NCI-H524 (cell line): ENCODE measurements around the gene PHEX.

Source experiments
- DNase-seq, 2 experiments: peaks; one replicate each; lab custom pipeline; 2025; lab: John Stamatoyannopoulos, UW

PHEX gene

GRCh38 chrX:22105231-22105630 lies 73.1 kb downstream of the PHEX start:
- peak; percentile 0 to 42 for DNase-seq

DNA sequence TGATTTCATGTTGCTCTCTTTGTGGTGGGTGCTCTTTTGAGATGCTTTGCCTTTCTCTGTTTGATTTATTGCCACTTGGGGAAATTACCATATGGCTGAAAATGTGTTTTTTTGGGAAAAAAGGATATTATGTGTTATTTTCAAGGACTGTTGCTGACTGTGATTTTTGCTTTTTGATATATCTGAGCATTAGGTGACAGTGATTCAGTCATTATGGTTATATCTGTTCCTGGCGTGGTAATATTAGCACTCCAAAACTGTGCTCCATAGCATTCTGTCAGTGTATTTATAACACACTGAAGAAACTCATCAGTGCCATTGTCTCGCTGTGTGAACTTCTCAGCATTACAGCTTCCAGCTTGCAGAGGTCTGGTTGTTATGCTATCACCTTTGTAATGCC lies 73.8 kb downstream of the PHEX start:
- DNase-seq = no peak

- no peak for DNase-seq
These were observed 77.3 kb downstream of the PHEX start for GRCh38 chrX:22109442-22109841.

DNA sequence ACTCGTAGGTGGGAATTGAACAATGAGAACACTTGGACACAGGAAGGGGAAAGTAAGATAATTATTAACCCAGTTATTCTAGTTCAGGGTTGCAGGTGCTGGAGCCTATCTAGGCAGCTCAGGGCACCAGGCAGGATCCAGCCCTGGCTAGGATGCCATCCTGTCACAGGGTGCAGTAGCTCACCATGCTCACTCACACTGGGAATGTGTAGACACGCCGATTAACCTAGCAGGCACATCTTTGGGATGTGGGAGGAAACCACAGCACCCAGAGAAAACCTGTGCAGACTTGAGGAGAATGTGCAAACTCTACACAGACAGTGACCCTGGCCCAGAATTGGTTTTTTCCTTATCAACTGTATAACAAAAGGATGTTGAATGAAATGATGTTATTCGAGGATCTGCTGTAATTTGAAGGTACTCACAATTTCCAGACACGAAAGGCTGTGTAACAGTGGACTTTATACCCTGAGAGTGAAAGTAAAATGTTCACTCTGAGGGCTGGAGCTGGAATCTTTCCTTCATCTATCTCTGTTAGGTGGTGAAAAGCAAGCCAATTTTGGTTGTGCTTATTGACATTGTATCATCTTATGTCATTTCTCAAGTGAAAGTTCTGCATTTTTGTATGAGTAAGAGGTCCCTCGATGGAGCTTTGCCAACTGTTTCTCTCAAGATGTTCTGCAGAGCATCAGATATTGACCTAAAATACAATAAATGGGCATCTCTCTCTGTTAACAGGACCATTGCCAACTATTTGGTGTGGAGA lies 78.8 kb downstream of the PHEX start:
- DNase-seq = no peak

GRCh38 chrX:22116605-22117546 lies 84.8 kb downstream of the PHEX start:
- DNase-seq = no peak

DNA sequence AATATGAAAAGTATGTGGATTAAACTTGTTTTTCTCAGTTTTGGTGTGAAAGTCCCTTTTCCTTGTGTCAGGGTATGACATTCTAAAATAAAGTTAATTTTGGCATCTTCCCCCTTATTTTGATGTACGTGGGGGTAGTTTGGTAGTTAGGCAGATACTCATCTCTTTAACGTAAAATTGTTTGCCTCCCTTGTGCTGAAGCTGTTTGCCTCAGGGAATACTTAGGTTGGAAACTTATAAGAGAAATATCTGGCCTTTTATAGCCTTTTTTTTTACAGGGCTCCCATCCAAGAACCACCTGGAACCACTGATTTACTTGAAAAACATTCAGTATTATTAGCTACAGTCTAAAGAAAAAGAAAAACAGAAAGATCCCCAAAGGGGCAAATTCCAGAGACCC lies 85.5 kb downstream of the PHEX start:
- no peak for DNase-seq

DNA sequence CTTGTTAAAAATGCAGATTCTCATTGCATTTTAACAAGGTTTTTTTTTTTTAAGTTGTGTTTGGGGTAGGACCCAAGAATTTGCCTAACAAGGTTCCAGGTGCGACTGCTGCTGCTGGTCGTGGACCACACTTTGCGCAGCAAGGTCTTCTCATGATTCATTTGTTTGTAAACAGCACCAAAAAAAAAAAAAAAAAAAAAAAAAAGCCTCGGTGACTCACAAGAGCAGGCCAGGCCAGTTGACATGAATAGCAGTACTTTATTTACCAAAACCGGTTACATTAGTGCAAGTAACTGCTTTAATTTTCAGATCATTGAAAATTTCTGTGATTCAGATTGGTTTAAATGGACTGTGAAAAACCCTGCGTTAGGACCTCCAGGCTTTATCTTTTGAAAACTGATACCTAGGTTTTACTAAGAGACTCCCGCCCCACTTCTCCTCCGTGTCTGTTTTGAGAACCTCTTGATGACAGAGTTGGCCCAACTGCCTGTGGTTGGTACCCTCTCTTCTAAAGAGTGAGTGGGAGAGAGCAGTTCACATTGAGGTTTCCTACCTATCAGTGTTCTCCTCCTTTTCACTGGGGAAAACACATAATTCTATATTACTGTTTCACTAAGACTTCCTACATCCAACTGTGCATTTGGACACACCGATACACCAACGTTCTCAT lies 86.2 kb downstream of the PHEX start:
- no peak for DNase-seq

DNA sequence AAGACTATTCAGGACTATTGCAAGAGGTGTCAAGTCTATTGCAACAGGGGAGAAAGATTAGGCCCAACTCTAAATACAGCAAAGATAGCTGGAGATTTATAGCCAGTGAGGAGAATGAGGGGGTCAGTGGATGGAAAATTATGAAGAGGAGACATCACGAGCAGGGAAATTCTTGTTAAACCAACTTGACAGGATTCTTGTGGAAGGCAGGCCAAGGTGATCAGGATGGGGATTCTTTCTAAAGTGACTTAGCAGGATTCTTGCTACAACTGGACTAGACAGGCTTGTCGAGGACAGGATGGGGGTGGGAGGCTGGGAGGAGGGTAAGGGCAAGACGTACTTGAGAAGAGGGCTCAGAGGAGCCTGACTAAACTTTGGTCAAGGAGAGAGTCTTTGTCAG lies 89.0 kb downstream of the PHEX start:
- DNase-seq = no peak

GRCh38 chrX:22122510-22122909 lies 90.4 kb downstream of the PHEX start:
- no peak for DNase-seq

DNA sequence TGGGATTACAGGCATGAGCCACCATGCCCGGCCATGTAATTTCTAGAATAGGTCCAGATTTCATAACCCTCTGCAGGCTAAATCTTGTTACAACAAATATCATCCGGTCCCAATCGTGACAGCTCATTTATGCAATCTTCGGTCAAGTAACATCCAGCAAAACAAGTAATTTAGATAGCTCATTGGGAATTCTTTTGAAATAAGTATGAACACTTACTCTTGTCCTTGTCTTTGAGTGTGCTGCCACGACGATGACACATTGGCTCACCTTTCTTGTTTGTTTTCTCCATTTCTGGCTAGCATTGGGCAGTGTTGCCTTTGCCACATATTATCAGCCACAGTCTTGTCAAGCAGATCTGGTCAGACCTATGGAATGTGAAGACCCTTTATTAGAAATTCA lies 92.0 kb downstream of the PHEX start:
- DNase-seq = no peak

- no peak for DNase-seq
These were observed 93.4 kb downstream of the PHEX start for GRCh38 chrX:22125481-22125880.

DNA sequence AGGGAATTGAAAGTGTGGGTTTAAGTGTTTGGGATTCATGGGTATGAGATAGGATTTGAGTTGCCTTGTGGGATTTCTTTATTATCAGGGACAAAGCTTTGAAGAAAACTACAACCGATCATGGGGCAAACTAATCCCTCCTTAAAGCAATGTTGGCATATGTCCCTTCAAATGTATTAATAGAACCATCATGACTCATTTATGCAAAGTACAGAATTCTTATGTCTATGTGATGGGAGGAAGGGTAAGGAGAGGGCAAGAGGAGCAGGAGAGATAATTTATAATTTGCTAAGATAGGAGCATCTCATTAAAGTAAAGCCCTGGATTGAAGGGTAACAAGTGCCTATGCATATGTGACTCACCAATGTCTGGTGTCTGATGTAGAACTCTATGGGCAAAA lies 94.2 kb downstream of the PHEX start:
- peak in 1 of 2 experiments; percentile 32 for DNase-seq

GRCh38 chrX:22128961-22129360 lies 96.8 kb downstream of the PHEX start:
- no peak for DNase-seq

DNA sequence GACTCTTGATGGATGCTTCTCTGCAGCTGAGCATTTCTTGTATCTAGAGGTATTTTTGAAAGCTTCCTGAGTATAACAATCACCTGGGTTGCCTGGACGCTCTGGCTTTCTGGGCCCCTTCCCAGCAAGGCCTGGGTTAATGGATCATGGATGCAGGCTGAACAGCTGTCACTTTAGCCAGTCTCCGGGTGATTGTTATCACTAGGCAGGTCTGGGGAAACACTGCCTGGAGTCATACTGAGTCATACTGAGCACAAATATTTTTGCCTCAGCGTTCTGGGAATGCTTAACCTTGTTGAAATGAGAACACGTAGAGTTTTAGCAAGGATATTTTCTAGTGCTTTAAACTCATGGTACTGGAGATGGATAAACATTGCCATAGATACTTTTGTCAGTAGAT lies 102.6 kb downstream of the PHEX start:
- DNase-seq = peak in 1 of 2 experiments; percentile 33

- peak in 1 of 2 experiments; percentile 45 for DNase-seq
These were observed 103.1 kb downstream of the PHEX start for GRCh38 chrX:22135171-22135711.

DNA sequence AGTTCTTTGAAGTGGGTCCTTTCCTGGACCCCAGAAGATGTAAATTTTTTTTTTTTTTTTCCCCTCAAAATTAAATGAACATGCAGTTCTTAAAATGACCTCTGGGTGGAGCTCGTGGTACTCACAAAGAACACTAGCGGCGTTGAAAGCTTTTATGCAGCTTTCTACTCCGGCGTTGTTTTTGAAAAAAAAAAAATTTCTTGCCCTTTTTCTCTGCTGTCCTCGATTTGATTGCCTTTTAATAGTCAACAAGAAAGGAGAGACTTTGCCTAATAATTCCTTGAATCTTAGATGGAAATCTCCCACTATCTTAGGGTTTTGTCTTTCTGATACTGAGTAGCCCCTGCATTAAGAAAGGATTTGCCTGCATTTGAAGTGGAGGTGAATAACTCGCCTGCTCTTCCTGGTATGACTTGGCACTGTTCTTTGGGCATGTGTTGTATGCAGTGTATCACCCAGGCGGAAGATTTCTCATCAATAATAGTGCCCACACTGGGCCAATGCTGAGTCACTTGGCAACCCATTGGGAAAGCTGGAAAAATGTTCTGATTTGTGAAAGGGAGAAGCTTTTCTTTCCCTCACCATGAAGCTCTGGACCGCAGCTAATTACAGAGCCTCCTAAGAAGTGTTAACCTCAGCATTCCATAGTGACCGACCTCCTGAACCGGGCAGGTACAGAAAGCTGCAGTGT lies 104.0 kb downstream of the PHEX start:
- peak in 1 of 2 experiments; percentile 66 for DNase-seq

DNA sequence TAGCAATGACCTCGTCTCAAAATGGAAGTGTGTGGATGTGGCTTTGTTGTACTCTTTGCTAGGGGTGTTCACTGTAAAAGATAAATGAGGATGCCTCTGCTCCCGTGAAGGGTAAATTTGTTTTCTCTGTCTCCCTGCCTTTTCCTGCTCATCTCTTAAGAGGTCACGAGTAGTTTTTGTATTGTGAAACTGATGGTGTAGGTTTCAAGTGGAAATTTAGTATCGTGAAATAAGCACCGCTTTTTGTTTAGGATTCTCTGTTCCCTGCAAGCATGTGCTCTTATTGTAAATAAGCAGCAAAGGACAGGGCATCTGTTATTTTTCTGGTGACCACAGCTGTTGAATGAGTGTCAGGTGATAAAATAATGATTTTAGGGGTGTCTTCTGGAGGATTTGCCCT lies 104.6 kb downstream of the PHEX start:
- no peak for DNase-seq

DNA sequence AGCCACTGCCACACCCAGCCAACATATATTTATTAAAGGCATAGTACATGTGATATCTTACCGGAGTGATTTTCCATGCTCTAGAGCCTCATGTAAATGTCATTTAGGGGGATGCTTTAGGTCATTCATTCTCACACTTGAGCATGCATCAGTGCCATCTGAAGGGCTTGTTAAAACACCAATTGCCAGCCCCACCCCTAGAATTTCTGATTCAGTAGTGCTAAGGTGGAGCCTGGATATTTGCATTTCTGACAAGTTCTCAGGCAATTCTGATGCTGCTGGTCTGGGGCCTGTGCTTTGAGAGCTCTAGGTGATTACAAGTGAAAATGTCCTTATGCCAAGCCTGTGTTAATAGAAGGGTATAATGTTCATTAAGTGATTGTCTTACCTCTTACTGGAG lies 107.7 kb downstream of the PHEX start:
- no peak for DNase-seq

DNA sequence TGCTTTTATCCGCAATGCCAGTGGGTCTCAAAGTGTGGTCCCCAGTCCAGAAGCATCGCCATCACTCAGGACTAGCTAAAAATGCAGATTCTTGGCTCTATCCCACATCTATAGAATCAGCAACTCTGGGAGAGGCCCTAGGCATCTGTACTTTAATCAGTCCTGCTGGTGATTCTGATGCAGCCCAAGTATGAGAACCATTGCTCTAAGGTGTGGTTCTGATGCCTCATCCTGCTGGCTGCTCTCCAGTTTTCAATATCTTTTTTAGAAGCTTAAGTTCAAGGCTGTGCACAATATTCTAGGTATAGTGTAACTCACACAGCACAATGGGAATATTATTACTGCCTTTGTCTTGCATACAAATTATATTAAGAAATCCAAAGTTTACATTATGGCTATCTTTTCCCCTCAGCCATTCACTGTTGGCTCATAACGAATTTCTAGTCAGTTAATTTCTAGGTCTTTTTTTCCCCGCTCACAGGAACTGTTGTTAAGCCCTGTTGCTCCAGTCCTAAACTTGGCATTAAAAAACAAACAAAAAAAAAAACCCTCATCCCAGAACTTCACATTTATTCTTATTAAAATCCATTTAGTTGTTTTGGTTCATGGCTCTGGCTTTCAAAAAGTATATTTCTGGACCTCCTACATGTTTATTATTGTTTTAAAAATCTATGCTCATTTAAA lies 109.1 kb downstream of the PHEX start:
- DNase-seq = no peak

GRCh38 chrX:22147214-22147613 lies 115.1 kb downstream of the PHEX start:
- DNase-seq = no peak

DNA sequence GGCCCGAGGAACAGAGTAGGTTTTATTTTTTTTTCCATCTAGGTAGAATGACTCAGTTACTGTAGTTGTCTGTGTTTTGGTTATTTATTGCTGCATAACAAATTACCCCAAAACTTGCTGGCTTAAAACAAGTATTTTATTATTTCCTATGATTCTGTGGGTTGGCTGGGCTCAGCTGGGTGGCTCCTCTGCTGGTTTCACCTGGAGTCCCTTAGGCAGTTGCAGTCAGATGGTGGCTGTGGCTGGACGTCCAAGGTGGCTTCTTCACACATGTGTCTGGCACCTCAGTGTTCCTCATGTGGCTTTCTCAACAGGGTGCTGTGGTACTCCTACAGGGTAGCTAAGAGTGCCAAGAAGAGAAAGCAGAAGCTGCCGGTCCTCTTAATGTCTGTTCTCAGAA lies 115.8 kb downstream of the PHEX start:
- DNase-seq = no peak
